ENCODE measurements around the gene DDX17. TPM values are rescaled to one million over a fixed set of nuclear protein-coding genes. Genes with fewer than 3 reads are reported as not detected.

Gene DDX17
- total RNA-seq, 1 experiment from 2014 or later = 529 TPM

DNA sequence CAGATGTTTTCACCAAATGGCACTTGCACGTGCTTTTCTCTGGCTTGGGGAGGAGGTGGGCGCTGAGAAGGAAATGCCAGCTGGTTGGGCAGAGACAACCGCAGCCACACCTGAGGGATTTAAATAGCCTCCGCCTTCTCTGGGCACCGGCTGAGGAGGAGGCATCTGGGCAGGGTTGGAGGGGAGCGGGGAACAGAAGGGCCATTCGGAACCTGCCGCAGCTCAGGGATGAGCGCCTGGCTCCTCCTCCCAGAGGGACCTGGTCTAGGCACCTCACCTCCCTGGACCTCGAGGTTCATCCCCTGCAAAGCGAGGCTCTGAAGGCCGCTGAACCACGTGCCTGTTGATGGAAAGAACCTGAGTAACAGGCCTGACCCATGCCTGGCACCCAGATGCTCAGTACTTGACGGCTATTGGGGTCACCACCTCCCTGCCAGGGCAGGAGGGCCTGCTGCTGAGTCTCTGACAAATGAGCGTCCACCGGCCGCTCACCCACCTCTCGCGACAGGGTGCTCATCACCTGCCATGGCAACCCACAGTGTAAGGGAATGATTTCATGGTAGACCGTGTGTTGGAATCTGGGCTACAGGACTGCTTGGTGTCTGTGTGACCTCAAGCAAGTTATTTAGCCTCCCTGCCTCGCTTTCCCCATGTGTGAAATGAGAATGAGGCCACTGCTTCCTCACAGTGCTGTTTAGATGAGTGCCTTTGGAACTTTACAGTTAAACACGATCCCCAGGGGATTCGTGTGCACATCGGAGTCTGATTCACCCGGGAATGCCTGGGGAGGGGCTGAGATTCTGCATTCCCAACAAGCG is 40.2 kb downstream of the DDX17 start:
- H3K27me3 Mint-ChIP-seq (ENCODE audit: low read depth) = peaks cover 76% of the 10 kb centered on the region
- no peak overlapping the region for H2AFZ ChIP-seq (ENCODE audit: low read length)
- no peaks in the 10 kb centered on the region for H3K36me3 Mint-ChIP-seq (ENCODE audit: insufficient read depth in 1 of 3, low read depth in 3 of 3)
- no peaks in the 10 kb centered on the region for H3K79me2 ChIP-seq (ENCODE audit: insufficient read depth, low read length)
- H3K27ac ChIP-seq (ENCODE audit: insufficient read length, low read depth, low read length) = no peak overlapping the region
- no peak overlapping the region for H3K27ac Mint-ChIP-seq
- no peaks in the 10 kb centered on the region for H3K9me3 ChIP-seq (ENCODE audit: control insufficient read depth, low read depth, low read length)
- no peak overlapping the region for H3K4ac ChIP-seq (ENCODE audit: low read depth, low read length)
- peaks cover 9% of the 10 kb centered on the region for H3K23me2 ChIP-seq (ENCODE audit: insufficient read length, low read depth, low read length, poor library complexity, severe bottlenecking)
- H2BK15ac ChIP-seq (ENCODE audit: low read depth, low read length) = no peak overlapping the region
- H4K8ac ChIP-seq (replicated peaks; ENCODE audit: insufficient read length, low read depth, low read length) = no peak overlapping the region
- no peaks in the 10 kb centered on the region; the same call in 1 of the 2 replicates for H3K4me1 ChIP-seq (ENCODE audit: insufficient read depth, low read length)
- H3K56ac ChIP-seq (ENCODE audit: insufficient read length, low read depth, low read length) = no peak overlapping the region
- no peak overlapping the region for H4K5ac ChIP-seq (ENCODE audit: insufficient read length, low read depth, low read length)
- no peak overlapping the region for H3K23ac ChIP-seq (ENCODE audit: insufficient read length, low read depth, low read length)
- H3K9me3 Mint-ChIP-seq = no peaks in the 10 kb centered on the region
- no CpG with 5 or more reads among the region's 26 CpGs for WGBS (ENCODE audit: extremely low coverage, insufficient read length, low lambda C conversion rate)
- H4K20me1 ChIP-seq (ENCODE audit: control insufficient read depth, insufficient read depth, insufficient read length) = peaks cover 3% of the 10 kb centered on the region
- H3K4me1 Mint-ChIP-seq = peaks cover 27 to 46% of the 10 kb centered on the region in 2 experiments
- DNase-seq = no peak
- no peak overlapping the region for H3K4me3 Mint-ChIP-seq
- H3K4me2 ChIP-seq (ENCODE audit: insufficient read depth, insufficient read length, low read length) = no peak overlapping the region
- no peak overlapping the region for H2BK120ac ChIP-seq (ENCODE audit: low read depth, low read length, poor library complexity, severe bottlenecking)
- H3K18ac ChIP-seq (ENCODE audit: insufficient read length, low read depth, low read length) = no peak overlapping the region
- no peaks in the 10 kb centered on the region for H3K79me1 ChIP-seq (ENCODE audit: insufficient read depth, low read depth, low read length, poor library complexity, severe bottlenecking)
- no peak overlapping the region for H4K91ac ChIP-seq (ENCODE audit: insufficient read length, low read depth, low read length)
- H3K9ac ChIP-seq (ENCODE audit: extremely low read depth, insufficient read length, low read length) = no peak overlapping the region
- peaks cover 2% of the 10 kb centered on the region; the same call in 1 of the 2 replicates for H3K27me3 ChIP-seq (ENCODE audit: insufficient read depth, low read length)
- H2BK5ac ChIP-seq (ENCODE audit: insufficient read length, low read length) = no peak overlapping the region
- H2BK20ac ChIP-seq (ENCODE audit: low read depth, low read length, poor library complexity, severe bottlenecking) = no peak overlapping the region
- H2BK12ac ChIP-seq (ENCODE audit: insufficient read length, low read depth, low read length) = no peak overlapping the region
- H2AK5ac ChIP-seq (ENCODE audit: insufficient read length, low read length) = no peak overlapping the region
- H3K14ac ChIP-seq (ENCODE audit: insufficient read depth, low read length) = no peak overlapping the region; the same call in 1 of the 2 replicates
- no peak for TF ChIP-seq CTCF (conservative IDR thresholded peaks at IDR 0.05)
- no peak overlapping the region for H3T11ph ChIP-seq (ENCODE audit: low read length)
